Mucosa of descending colon (tissue), 3 donors: ENCODE results near the gene CYP21A2. TPM values are rescaled to one million over a fixed set of nuclear protein-coding genes. Genes with fewer than 3 reads are reported as not detected.

Source experiments
- ATAC-seq: fragments of 200-7000 bp; cut with Tn5 transposase; one replicate; pipeline ENCODE4 v1.9.1; 2020; ENCODE audit warnings: mild to moderate bottlenecking, moderate library complexity
- DNase-seq, 3 donors: peaks; one replicate each; pipeline ENCODE4 v3.0.0-alpha.2; 2020
- H3K36me3 ChIP-seq: fragments of 200-600 bp; one replicate; pipeline ENCODE4 v1.8.0; 2021; ENCODE audit warnings: low read depth, mild to moderate bottlenecking
- H3K4me1 ChIP-seq: fragments of 200-600 bp; one replicate; pipeline ENCODE4 v1.8.0; 2021; ENCODE audit warnings: low read depth, mild to moderate bottlenecking
- H3K4me3 ChIP-seq: fragments of 200-600 bp; one replicate; pipeline ENCODE4 v1.8.0; 2021; ENCODE audit warnings: mild to moderate bottlenecking
- H3K9me3 ChIP-seq: fragments of 200-600 bp; one replicate; pipeline ENCODE4 v1.8.0; 2021; ENCODE audit warnings: mild to moderate bottlenecking
- intact Hi-C, 2 donors: fragments of 100-400 bp; cut with DNase I in 1 of 2; cut with micrococcal nuclease in 1 of 2; formaldehyde crosslinking; loops; one replicate each; pipeline versions ENCODE4 v1.11.0 to v1.11.1; 2022; cut with DNase I, micrococcal nuclease
- total RNA-seq, 3 donors: library from RNA; stranded (reverse); fragmentation: NEBNext Ultra II Directional in 2 of 3; extraction: Animal tissue kit (Norgen Biotek cat#: 25700) in 2 of 3; gene quantifications; one replicate each; pipeline versions ENCODE4 v1.2.1 to v1.2.4, GENCODE V29; 2021 to 2023
- TF ChIP-seq, protein P1 (sequence below): fragments of 200-600 bp; IDR thresholded peaks from one replicate; pipeline ENCODE4 v1.8.0; 2022; ENCODE audit warnings: antibody characterized with exemption, mild to moderate bottlenecking
- donor health status: DM: no; HTN: no; CAD: no; lungs with moderate emphysema.
- donor health status: DM: no; HTN: no; CAD: no.
- donor health status: DM: no; HTN: yes; CAD: no.

Gene CYP21A2
- total RNA-seq, 3 donors from 2014 or later: 0.93 to 2.1 (median 0.94) TPM

DNA sequence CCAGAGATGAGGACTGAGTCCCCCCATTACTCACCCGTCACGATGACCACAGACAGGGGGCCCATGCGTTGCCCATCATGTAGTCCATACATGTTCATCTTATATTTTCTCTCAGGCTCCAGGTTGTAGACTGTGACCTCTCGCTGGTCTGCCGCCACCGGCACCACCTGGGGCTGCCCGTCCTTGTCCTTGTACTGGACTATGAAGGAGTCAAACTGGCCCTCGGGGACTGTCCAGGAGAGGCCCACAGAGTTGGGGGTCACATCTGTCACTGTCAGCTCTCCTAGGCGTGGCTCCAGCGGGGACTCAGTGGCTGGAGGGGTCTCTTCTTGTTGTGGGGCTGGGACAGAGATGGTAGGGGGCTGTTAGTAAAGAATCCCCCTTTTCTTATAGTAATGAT is 35.4 kb downstream of the CYP21A2 start:
- H3K36me3 ChIP-seq: no peaks in the 10 kb centered on the region
- intact Hi-C loops: no loop called here
- ATAC-seq: no peak
- DNase-seq: peak in 1 of 3 donors; percentile 37
- H3K4me1 ChIP-seq: no peaks in the 10 kb centered on the region
- H3K4me3 ChIP-seq: no peak overlapping the region
- TF ChIP-seq, protein P1, sequence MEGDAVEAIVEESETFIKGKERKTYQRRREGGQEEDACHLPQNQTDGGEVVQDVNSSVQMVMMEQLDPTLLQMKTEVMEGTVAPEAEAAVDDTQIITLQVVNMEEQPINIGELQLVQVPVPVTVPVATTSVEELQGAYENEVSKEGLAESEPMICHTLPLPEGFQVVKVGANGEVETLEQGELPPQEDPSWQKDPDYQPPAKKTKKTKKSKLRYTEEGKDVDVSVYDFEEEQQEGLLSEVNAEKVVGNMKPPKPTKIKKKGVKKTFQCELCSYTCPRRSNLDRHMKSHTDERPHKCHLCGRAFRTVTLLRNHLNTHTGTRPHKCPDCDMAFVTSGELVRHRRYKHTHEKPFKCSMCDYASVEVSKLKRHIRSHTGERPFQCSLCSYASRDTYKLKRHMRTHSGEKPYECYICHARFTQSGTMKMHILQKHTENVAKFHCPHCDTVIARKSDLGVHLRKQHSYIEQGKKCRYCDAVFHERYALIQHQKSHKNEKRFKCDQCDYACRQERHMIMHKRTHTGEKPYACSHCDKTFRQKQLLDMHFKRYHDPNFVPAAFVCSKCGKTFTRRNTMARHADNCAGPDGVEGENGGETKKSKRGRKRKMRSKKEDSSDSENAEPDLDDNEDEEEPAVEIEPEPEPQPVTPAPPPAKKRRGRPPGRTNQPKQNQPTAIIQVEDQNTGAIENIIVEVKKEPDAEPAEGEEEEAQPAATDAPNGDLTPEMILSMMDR: no peak
- H3K9me3 ChIP-seq: no peaks in the 10 kb centered on the region

DNA sequence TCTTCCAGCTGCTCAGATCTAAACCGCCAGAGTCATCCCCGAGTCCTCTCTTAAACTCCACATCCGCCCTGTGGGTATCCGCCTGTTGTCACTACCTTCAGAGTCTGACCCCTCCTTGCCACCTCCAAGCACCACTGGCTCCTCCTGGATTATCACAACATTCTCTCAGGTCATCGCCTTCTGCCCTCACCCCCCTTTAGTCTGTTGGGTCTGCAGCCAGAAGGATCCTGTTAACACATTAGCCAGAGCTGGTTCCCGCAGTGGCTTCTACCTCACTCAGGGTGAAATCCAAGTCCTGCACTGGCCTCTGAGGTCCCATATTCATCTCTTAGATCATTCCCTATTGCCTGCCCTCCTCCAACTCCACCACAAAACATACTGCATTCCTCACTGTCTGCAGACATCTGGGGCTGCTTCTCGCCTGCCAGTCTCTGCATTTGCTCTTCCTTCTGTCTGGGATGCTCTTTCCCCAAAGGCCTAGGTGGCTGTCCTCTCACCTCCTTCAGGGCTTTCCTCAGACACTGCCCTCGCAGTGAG is 36.8 kb downstream of the CYP21A2 start:
- intact Hi-C loops: no loop called here
- no peaks in the 10 kb centered on the region for H3K9me3 ChIP-seq
- DNase-seq: peak in 1 of 3 donors; percentile 7
- no peak overlapping the region for H3K4me3 ChIP-seq
- TF ChIP-seq, protein P1: no peak
- ATAC-seq: no peak
- H3K4me1 ChIP-seq: no peaks in the 10 kb centered on the region
- H3K36me3 ChIP-seq: no peaks in the 10 kb centered on the region

DNA sequence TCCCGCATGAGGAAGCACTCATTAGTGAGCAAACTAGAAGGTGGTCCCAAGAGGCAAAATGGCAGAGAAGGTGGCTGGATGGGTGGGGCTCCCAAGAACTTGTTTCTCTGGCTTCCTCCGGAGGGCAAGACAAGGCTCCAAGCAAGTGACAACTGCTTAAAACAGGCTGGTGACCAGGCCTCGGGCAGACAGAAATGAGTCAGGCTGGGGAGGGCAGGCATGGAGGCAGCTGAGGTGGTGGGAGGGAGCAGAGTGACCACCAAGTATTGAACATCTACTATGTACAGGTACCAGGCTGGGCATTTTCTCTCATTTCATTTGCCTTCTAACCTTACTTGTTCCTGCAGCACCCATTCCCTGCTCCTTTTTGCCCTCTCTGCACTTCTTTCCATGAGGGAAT is 37.6 kb downstream of the CYP21A2 start:
- TF ChIP-seq, protein P1: no peak
- Histone ChIP-seq H3K4me3 (no peak overlapping the region), H3K9me3 (no peaks in the 10 kb centered on the region), H3K4me1 (no peaks in the 10 kb centered on the region), H3K36me3 (no peaks in the 10 kb centered on the region)
- peak in 1 of 3 donors; percentile 20 for DNase-seq
- no peak for ATAC-seq
- intact Hi-C loops: no loop called here

DNA sequence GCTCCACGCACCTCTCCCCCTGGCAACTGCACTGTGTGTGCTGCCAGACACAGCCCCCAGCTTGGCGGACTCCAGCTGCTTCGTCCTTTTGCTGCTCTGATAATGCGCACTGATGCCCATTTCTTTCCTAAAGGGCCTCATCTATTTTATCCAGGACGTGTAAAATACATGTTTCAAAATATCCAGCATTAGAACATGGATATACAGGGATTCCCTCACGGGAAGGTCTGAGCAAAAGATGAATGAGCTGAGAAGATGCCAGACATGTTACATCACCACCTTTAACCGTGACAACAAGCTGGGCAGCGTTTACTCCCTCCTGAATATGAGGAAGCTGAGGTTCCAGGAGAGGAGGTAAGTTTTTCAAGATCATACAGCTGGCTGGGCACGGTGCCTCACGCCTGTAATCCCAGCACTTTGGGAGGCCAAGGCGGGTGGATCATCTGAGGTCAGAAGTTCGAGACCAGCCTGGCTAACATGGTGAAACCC is 38.1 kb downstream of the CYP21A2 start:
- no peak for ATAC-seq

DNA sequence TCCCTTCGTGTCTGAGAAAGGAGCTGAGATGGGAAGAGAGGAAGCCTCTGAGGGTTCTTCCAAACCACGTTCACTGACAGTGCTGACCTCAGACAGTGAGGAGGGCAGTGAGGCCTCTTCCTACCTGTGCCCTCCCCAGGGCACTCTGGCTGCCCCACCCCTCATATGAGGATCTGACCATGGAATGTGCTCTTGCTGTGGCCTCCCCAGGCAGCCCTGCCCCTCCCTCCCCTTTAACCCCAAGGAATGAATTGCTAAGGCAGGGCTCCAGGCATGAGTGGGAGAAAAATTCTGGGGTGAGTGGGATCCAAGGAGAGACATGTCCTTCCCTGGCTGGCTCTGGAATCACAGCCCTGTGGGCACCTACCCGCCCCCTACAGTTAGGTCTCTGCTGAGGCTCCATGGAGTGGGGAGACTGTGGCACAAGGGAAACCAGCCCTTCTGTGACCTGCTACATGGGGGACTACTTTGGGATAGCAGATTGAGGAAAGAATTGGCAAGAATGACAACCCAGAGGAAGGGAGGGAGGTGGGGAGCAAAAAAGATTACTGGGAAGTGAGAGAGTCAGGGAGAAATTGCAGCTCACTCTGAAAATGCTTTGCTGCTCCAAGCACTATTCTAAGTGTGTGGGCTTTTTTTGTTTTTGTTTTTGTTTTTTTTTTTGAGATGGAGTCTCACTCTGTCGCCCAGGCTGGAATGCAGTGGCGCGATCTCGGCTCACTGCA is 41.5 kb downstream of the CYP21A2 start:
- H3K4me1 ChIP-seq: no peaks in the 10 kb centered on the region
- H3K36me3 ChIP-seq: no peaks in the 10 kb centered on the region
- no peak overlapping the region for H3K4me3 ChIP-seq
- TF ChIP-seq, protein P1: no peak
- intact Hi-C loops: no loop called here
- H3K9me3 ChIP-seq: no peaks in the 10 kb centered on the region
- no peak for ATAC-seq
- no peak for DNase-seq

More for the DNA sequence above, 38.1 kb downstream of the CYP21A2 start:
- DNase-seq: peak in 1 of 3 donors; percentile 27
- Histone ChIP-seq H3K36me3 (no peaks in the 10 kb centered on the region), H3K4me3 (no peak overlapping the region), H3K4me1 (no peaks in the 10 kb centered on the region), H3K9me3 (no peaks in the 10 kb centered on the region)
- intact Hi-C loops: no loop called here
- TF ChIP-seq, protein P1: no peak
